HG02571 (cell line): Measurements from ENCODE around the gene TFIP11.

Experiments
- ATAC-seq: cut with Tn5 transposase; IDR thresholded peaks from one replicate; pipeline ENCODE4 v1.9.1; 2021; ENCODE audit warnings: mild to moderate bottlenecking, moderate library complexity; ENCODE audit not compliant: unreplicated experiment

TFIP11 gene

DNA sequence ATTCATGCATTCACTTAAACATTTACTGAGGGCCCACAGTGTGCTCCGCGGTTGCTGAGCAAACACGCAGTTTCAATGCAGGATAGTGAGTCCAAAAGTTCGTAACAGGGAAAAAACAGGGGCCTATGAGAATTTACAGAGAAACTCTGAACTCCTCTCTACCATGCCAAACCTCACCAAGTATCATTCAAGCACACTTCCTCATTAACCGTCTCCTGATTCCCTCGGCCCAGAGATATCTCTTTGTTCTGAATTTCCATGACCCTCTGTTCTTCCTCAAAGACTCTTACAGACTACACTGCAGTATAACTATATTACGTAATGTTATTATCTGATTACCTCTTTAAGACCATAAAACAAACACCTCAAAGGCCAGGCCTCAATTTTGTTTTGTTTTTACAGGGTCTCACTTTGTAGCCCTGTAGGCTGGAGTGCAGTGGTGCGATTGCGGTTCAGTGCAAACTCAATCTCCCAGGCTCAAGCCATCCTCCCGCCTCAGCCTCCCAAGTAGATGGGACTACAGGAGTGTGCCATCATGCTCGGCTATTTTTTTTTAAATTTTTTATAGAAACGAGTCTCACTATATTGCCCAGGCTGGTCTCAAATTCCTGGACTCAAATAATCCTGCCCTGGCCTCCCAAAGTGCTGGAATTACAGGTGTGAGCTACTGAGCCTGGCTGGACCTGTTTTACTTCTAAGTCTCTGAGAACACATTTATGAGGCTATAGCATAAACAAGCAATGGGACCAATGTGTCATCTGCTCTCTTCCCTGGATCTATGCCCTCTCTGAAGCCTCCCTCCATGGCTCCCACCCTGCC lies 32.3 kb downstream of the TFIP11 start:
- ATAC-seq, result no peak

DNA sequence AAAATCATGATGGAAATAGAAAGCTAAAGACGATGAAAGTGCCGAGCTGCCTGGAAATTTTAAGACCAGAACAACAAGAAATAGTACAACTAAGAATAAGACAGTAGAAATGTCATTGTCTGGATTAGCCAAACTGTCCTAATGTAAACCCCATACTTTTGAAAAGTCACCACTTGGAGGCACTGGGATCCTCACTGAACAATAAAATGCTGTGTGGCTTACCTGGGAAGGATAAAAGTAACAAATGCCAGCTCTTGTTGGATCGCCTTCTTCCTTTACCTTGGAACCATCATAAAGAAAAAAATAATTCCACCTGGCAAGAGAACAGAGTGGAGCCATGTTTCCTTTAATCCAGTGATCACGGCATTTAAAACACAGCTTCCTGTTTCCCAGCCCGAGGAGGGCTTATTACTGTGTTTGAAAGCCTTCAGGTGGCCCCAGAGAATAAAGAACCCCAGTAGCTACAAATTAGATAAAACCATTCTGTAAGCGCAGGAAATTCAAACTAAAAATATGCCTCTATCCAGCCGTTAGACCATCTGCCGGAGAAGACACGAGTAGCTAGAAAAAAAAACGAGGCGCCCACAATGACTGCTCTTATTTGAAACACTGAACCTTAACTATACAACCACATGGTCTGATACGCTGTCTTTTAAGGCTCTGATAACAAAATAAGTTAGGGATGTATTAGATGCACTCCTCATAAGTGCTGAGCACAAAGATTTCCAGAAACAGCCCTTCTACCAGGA lies 33.1 kb downstream of the TFIP11 start:
- ATAC-seq, result no peak

DNA sequence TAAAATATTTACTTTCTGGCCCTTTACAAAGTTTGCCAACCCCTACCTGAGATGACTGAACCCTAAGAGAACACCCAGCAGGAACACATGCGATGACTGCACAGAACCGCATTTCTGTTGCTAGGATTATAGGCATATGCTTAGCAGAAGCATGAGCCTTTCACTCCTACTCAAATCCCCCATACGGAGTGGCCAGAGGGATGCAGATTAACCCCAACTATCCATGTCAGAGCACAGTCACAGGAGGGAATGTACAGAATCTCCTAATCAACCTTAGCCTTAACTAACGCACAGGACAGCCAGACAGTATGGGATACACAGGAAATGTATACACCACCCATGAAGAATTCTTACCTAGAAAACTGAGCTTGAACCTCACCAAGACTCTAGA lies 34.9 kb downstream of the TFIP11 start:
- ATAC-seq, result no peak

DNA sequence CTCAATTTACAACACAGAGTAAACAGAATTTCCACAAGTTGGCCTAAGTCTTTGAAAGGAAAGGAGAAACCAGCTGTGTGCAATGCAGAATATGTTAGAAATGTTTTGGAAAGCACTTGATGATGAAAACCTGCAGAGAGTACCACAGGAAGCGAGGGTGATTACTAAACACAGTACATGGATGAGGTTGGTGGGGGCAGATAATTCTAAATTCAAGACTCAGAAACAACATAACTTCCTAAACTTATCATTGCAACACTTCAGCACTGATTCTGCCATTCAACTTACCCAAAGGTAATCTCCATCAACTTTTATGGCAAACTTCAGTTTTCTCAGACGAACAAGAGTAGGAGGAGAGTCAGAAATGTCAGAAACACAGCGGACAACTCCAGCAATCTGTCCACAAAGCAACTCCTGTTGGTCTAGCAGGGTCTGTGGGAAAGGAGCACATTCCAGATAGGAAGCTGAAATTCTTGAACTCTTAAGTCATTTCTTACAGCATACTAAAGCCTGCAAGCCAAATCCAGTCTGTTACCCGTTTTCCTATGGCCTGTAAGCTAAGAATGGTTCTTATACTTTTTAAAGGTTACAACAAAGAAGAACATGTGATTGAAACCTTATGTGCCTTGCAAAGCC lies 35.5 kb downstream of the TFIP11 start:
- ATAC-seq, result no peak

DNA sequence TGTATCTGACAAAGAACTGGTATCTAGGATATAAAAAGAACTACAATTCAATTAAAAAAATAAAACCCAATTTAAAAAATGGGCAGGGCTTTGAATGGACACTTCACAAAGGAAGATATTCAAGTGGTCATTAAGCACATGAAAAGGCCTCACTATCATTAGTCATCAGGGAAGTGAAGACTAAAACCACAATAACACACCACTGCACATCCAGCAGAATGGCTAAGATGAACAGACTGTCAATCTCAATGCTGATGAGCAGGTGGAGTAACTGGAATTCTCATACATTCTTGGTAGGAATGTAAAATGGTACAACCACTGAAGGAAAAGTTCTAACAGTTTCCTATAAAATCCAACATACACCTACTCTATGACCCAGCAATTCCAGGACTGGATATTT lies 37.6 kb downstream of the TFIP11 start:
- no peak for ATAC-seq

DNA sequence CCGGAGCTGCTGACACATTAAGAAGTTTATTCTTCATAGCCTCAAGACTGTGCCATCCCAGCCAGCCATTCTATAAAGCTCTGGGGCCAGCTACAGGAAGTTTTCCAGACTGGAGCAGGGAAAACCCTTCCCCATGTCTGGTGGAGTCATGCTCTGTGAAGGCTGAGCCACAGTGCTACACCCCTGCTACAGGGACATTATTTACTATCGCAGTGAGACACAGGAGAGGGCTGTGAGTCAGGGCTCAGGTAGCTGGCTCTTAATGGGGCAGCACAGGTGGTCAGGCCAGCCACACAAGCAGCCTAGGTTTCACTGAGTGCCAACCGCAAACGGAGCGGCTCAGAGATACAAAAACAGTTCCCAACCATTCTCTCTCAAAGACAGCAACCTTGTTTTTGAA lies 40.8 kb downstream of the TFIP11 start:
- ATAC-seq, result no peak

DNA sequence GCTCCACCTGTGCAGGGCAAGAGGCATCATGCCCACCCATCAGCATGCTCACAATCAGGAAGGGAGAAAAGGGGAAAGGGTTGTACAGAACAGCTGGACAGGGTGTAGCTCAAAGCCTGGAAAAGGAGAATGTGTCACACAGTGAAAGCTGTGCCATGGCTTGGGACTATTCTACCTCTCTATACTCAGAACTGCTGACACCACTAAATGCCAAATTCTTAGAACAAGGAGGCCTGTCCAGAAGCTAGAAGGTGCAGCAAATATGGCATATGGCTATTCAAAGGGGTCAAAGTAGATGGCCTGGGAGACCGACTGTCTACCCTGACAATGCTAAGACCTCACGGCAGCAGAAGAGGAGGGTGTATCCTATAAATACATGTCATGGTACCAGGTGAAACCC lies 41.5 kb downstream of the TFIP11 start:
- ATAC-seq, result no peak

DNA sequence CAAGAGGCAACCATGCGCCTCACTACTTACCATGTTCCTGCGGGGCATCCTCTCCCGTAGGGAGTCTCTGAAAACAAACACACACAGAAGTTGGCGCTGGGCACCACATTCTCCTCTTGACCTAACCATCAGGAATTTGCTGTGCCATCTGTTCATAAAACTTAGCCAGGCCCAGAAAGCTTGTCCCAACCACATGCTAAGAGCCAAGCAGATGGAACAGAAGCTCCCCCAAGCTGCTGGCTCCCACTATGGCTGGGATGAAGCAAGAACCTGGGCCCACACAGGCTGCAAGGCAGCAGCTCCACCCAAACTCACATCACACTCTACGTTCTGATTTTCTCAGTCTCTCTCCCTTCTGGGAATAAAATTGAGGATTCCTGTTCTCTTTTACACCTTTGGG lies 46.1 kb downstream of the TFIP11 start:
- no peak for ATAC-seq

DNA sequence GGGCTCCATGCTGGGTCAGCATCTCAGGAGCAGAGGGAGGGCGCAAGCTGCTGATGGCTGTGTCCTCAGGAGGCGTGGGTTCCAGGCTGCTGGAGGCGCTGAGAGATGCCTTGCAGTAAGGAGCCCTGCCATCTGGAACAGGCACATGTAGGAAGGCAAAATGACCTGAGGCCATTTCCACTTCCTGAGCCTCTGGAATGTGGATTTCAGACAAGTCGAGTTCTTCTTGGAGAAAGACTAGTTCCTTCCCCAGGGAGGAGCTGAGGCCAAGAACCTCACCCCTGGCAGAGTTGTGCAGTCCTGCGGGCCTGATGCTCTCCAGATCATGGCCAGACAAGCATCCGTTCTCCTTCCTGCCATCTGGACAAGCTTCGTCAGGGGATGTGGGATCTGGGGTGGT lies 48.0 kb downstream of the TFIP11 start:
- ATAC-seq, result no peak

DNA sequence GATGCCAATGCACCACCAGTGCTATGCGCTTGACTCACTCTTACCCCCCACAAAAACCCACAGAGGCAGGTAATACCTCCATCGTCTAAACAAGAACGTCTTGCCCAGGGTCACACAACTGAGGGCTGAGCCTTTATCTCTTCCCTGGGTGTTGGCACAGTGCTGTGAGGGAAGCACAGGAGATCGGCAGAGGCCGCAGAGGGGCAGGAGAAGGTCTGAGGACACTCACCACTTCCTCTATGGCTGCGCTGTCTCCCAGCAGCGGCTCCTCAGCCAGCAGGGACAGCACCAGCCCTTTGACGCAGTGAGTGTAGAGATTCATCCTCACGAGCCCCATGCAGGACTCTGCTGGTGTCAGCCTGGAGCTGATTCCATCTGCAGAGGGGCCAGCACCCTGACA lies 48.6 kb downstream of the TFIP11 start:
- no peak for ATAC-seq

DNA sequence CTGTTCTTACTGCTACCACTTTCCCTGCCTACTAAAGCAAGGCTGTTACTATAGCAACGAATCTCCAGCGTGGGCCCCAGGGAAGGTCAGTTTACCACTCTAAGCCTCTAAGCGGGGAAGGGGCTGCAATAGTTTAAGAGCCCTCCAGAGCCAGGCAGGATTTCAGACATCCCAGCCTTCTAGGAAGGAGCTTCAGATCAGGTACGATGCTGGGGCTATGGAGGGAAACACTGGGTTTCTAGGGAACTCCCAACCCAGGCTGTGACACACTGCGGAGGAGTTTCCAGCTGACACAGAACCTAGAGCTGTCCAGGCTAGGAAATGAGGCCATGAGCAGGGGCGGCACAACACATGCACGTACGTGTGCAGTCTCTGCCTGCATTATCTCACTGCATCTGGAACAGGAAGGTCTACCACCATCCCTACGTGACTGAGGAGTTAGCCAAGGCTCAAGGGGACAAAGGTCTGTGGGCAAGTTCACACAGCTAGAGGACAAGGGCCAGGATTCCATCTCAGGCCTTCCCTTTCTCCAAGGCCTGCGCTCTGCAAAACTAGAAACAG lies 49.1 kb downstream of the TFIP11 start:
- ATAC-seq, result no peak

DNA sequence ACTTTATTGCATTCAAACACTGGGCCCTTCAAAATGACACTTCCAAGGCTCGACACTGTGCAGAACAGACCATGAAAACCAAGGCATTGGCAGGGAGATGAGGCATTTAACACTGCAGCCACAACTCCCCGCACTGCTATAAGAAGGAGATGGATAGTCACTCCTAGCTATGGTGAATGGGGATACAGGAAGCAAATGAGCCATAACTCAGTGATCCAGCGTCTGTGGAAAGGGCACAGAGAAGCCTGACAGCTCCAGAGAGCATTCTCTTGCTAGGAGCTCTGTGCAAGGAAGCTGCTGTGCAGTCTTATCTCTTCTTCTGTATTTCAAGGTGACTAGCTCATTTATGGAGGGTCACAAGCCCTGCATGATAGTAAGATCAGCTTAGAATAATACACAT lies 49.6 kb downstream of the TFIP11 start:
- ATAC-seq, result no peak

DNA sequence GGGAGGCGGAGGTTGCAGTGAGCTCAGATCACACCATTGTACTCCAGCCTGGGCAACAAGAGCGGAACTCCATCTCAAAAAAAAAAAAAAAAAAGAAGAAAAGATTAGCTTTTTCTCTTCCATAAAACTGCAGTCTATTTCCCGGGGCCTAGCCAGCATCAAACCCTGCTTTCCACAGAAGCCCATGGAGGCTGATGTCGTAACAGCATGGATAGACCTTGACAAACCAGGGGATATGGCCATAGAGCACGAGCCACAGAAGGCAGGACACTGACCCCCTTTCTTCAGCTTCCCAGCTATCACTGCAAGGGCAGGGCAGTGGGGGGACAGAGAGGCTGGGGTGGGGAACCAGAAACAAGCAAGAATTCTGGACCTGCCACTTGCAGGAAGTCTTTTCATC lies 50.2 kb downstream of the TFIP11 start:
- ATAC-seq, result no peak

DNA sequence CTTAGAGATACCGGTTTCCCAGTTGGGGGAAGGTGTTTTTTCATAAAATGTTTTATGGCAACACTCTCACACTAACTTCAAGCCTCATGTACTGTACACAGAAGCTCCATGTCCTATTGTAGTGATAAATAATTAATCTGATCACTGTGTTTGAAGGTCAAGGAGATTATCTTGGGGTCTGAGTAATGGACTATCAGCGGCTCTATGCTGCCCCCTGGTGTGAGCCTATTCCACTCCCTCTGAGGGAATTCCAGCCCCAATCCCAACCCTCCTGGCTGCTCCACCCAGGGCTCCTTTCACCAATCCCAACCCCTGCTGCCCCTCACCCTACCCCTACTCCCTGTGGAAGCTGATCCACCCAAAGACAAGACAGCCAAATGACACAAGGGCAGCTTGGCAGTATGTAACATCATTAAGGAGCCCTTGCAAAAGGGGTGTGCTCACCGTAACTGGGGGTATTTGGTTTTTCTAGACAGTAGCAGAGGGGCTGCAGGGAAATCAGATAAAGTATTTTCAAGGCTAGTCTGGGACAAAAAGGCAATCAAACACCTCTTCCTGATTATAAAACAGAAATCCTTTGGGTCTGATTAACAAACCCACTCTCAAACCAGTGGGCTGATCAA lies 51.0 kb downstream of the TFIP11 start:
- no peak for ATAC-seq

DNA sequence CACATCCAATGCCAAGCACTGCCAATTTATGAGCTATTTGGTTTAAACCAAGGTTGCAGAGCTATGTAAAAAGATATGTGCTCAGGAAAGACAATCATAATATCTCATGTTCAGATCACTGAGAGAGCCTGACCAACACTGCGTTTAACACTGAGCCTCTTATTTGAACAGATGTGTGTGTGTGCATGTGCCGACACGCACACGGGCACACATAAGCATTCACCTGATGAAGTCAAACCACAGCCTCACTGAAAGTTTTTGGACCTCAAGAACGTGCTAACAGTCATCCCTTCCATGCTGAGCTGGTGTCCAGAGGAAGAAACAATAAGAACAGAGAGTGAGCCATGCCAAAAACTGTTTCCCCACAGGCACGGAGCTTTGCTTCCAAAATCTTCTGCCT lies 52.1 kb downstream of the TFIP11 start:
- no peak for ATAC-seq

DNA sequence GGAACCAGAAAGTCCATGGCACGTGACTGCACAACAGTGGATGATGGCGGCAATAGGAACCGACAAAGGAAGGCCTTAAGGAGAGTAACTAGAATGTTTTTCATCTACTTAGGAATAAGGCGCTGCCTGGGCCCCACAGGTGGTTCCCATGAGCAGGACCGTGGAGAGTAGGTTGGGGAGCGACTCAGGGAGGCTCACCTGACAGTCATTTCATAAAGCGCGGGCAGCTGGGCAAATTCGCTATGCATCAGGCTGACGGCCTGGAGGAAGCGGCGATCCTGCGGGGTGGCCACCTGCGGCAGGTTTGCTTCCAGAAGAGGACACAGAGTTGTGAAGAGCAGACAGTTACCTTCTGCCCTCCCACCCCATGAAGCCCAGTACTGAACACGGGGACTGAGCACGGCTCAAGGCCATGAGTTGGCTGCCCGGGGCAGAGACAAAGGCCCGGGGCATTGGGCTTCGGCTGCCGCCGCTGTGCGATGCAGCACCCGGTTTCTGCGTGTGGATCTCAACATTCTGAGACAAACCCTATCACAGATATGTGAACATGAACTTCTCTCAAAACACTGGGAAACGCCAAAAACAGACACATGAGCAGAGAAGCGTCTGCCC lies 54.5 kb downstream of the TFIP11 start:
- no peak for ATAC-seq

DNA sequence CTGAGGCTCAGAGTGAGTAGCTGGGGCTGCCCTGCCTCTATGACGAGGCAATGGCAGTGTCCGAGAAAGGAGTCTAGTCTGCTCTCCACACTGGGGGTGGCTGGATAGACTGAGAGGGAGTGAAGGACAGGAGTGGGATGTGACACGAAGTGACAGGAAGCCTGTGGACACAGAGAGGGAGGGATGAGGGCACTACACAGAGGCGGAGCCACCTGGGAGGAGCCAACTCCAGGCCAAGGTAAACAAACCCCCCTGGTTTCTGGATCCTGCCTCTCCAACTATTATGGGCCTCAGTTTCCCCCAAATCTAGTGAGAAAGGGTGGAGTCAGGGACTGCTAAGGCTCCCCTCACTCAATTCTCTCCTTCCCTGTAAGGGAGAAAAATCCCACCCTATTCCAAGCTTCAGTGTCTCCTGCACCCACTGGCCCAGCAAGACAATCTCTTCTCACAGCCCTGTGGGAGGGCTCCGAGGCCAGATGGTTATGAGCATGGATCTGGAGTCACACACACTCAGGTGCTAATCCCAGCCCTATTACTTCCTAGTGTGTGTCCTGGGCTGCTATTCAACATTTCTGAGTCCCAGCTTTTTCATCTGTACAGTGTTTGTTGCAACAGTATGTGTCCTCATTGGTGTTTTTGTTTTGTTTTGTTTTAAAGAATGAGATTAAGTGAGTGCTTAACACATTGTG lies 58.3 kb downstream of the TFIP11 start:
- no peak for ATAC-seq

DNA sequence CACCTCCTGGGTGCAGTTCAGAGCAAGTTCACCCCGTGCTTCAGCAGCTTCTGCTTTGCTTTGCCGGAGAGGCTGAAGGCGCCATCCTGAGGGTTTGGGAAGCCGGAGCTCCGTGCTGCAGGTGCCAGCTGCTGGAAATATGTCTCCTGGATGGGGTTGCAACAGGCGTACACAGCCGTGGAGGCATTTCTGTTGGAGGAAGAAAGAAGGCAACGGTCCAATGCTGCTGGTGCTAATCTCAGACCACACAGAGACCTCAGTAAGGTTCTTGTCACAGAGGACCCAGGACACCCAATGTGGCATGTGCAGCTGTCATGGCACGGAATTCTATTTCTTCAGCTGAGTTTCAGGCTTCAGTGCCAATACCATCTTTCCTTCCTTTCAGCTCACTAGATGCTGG lies 59.1 kb downstream of the TFIP11 start:
- no peak for ATAC-seq

DNA sequence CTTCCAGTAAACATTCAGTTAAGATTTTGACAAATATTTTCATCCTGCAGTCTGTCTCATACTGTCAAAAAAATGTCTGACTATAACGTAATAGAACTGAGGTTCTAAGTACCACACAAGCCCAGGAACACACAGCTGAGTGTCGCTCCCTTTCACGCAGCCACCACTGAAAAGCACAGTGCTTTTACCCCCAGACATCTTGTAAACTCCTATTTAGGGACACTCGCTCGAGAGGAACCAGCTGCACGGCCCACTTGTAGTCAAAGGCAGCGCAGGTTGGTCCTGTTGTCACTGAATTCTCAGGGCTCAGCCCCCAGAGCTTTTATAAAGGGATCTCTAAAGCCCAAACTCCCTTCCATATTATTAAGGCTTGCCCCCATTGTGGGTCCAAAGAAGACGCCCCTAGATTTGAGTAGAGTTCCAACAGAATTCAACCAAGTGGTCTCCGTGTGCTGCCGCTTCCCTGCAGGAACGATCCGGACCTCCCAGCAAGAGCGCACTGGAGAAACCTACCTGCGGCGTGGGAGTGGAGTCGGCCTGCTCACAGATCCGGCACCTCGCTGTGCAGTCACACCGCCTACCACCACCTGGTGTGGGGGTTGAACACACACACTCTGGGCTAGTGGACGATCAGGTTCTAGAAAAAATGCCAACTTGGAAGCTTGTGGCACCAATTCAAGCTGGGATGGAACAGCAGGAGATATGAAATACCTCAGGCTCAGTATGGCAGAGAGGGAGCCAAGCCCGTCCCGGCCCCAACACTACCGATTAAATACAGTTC lies 59.8 kb downstream of the TFIP11 start:
- no peak for ATAC-seq
